Measurements from ENCODE around the gene CYB5A.

DNA sequence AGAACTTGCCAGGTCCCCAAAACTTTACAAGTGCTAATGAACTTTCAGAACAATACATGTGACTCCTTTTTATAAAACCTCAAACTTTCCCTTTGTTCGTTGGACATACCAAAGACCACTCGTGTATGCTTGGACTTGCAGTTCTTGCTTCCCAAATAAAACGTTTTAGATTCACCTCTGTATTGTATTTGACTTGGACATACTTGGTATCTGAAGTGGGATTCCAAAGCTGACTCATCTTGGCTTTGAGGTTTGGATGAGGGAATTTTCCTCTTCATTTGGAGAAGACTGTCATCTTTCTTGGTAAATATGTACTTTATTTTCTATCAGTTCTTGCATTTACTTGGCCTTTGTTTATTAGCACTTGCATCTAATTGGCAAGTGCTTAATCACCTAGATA lies 8.0 kb upstream of the CYB5A start:
- TF ChIP-seq POLR2AphosphoS5 (IDR thresholded peaks at IDR 0.05; ENCODE audit: low read depth, low read length), result no peak
- TF ChIP-seq, protein P1, sequence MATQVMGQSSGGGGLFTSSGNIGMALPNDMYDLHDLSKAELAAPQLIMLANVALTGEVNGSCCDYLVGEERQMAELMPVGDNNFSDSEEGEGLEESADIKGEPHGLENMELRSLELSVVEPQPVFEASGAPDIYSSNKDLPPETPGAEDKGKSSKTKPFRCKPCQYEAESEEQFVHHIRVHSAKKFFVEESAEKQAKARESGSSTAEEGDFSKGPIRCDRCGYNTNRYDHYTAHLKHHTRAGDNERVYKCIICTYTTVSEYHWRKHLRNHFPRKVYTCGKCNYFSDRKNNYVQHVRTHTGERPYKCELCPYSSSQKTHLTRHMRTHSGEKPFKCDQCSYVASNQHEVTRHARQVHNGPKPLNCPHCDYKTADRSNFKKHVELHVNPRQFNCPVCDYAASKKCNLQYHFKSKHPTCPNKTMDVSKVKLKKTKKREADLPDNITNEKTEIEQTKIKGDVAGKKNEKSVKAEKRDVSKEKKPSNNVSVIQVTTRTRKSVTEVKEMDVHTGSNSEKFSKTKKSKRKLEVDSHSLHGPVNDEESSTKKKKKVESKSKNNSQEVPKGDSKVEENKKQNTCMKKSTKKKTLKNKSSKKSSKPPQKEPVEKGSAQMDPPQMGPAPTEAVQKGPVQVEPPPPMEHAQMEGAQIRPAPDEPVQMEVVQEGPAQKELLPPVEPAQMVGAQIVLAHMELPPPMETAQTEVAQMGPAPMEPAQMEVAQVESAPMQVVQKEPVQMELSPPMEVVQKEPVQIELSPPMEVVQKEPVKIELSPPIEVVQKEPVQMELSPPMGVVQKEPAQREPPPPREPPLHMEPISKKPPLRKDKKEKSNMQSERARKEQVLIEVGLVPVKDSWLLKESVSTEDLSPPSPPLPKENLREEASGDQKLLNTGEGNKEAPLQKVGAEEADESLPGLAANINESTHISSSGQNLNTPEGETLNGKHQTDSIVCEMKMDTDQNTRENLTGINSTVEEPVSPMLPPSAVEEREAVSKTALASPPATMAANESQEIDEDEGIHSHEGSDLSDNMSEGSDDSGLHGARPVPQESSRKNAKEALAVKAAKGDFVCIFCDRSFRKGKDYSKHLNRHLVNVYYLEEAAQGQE (IDR thresholded peaks at IDR 0.05; ENCODE audit: insufficient read depth in 1 of 2, low read depth in 2 of 2, low read length in 2 of 2), result no peak
